Endothelial cell of umbilical vein (primary cell): ENCODE measurements around the gene GDF2.

Experiments used
- EZH2 ChIP-seq: IDR thresholded peaks from 2 replicates; pipeline ENCODE4 v1.6.1; 2012; ENCODE audit warnings: borderline replicate concordance, low read depth, mild to moderate bottlenecking, moderate library complexity, low read length, inconsistent platforms; ENCODE audit not compliant: severe bottlenecking
- JUN ChIP-seq: IDR thresholded peaks from 2 replicates; pipeline ENCODE4 v1.6.1; 2011; ENCODE audit warnings: borderline replicate concordance, low read depth; ENCODE audit not compliant: insufficient read length, insufficient read depth
- MYC ChIP-seq: IDR thresholded peaks from one replicate; pipeline ENCODE4 v1.6.1; 2011; ENCODE audit warnings: mild to moderate bottlenecking, low read depth, low read length
- POLR2A ChIP-seq: IDR thresholded peaks from 2 replicates; pipeline ENCODE4 v1.6.1; 2012; ENCODE audit warnings: low read depth, mild to moderate bottlenecking, control low read depth, low read length
- POLR2AphosphoS5 ChIP-seq: IDR thresholded peaks from 2 replicates; pipeline ENCODE4 v1.6.1; 2012; ENCODE audit warnings: low read depth, mild to moderate bottlenecking, control low read depth, low read length, moderate library complexity; ENCODE audit not compliant: insufficient read depth
- TF ChIP-seq, protein P1 (sequence below), 2 donors: IDR thresholded peaks; 1 replicate in 1 of 2; 2 replicates in 1 of 2; pipeline ENCODE4 v1.5.1; 2011; ENCODE audit warnings: low read length in 2 of 2, mild to moderate bottlenecking in 2 of 2, moderate library complexity in 2 of 2, control low read depth in 1 of 2, inconsistent platforms in 1 of 2, low read depth in 1 of 2; ENCODE audit not compliant: insufficient read depth in 1 of 2; ENCODE audit errors: extremely low read depth in 1 of 2

DNA sequence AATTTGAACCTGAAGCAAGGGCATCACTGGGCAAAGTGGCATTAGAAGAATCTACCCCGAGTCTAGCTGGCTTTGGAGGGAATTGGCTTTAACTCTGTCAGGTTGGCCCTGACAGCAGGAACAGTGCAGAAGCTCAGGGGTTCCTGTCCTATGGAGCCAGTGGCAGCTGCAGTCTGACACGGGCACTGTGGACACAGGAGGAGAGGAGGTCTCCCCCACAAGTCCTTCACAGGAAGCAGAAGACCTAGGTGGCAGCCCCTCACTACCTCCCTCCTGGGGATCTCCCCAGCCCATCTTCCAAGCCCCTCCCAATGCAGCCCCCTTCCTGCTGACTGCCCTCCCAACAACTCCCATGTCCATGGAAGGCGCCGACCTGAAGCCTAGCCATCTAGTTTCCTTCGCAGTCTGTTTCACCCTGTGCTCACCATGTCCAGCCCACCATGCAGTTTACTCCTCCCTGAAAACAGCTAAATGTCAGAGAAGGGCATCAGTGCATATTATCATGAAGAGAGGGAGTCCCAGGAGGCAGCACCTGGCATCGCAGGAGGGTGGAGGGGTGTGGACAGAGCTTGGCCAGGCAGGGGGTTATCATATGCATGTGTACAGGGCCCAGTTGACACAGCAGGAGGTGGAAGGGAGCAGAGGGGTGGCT is 40.1 kb upstream of the GDF2 start:
- TF ChIP-seq MYC, result no peak
- TF ChIP-seq, protein P1, sequence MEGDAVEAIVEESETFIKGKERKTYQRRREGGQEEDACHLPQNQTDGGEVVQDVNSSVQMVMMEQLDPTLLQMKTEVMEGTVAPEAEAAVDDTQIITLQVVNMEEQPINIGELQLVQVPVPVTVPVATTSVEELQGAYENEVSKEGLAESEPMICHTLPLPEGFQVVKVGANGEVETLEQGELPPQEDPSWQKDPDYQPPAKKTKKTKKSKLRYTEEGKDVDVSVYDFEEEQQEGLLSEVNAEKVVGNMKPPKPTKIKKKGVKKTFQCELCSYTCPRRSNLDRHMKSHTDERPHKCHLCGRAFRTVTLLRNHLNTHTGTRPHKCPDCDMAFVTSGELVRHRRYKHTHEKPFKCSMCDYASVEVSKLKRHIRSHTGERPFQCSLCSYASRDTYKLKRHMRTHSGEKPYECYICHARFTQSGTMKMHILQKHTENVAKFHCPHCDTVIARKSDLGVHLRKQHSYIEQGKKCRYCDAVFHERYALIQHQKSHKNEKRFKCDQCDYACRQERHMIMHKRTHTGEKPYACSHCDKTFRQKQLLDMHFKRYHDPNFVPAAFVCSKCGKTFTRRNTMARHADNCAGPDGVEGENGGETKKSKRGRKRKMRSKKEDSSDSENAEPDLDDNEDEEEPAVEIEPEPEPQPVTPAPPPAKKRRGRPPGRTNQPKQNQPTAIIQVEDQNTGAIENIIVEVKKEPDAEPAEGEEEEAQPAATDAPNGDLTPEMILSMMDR (IDR thresholded peaks at IDR 0.05; ENCODE audit: extremely low read depth in 1 of 2, insufficient read depth in 1 of 2, low read depth in 1 of 2, low read length in 2 of 2), result no peak
- TF ChIP-seq POLR2A, result no peak
- TF ChIP-seq EZH2, result no peak
- TF ChIP-seq POLR2AphosphoS5, result no peak
- TF ChIP-seq JUN, result no peak
